ENCODE results near the gene RAP1A.
"Not testable (repeated sequence)": the region's sequence is repeated elsewhere in the genome, so short reads cannot be mapped to it uniquely, and the experiment has no call there.

The RAP1A gene

DNA sequence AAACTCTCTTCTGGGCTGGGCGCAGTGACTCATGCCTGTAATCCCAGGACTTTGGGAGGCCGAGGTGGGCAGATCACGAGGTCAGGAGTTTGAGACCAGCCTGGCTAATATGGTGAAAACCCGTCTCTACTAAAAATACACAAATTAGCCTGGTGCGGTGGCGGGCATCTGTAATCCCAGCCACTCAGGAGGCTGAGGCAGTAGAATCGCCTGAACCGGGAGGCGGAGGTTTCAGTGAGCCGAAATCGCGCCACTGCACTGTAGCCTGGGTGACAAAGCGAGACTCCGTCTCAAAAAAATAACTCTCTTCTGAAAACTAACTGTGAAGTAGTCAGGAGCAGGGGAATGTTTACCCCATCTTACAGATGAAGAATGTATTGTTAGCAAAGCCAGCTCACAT lies 122.7 kb downstream of the RAP1A start:
- DNase-seq (ENCODE audit: low read depth); H3K4me3 ChIP-seq (ENCODE audit: low read length); H3K9me3 ChIP-seq (ENCODE audit: control insufficient read depth, low read length); H3K36me3 ChIP-seq (ENCODE audit: control insufficient read depth, insufficient read depth, low read length, severe bottlenecking); H3K27me3 ChIP-seq (replicated peaks; ENCODE audit: control insufficient read depth, insufficient read depth, low read length); H3K9ac ChIP-seq (ENCODE audit: low read length): not testable (repeated sequence)
- H3K4me1 ChIP-seq (ENCODE audit: control insufficient read depth, insufficient read depth, low read length) = peaks cover 19% of the 10 kb centered on the region

DNA sequence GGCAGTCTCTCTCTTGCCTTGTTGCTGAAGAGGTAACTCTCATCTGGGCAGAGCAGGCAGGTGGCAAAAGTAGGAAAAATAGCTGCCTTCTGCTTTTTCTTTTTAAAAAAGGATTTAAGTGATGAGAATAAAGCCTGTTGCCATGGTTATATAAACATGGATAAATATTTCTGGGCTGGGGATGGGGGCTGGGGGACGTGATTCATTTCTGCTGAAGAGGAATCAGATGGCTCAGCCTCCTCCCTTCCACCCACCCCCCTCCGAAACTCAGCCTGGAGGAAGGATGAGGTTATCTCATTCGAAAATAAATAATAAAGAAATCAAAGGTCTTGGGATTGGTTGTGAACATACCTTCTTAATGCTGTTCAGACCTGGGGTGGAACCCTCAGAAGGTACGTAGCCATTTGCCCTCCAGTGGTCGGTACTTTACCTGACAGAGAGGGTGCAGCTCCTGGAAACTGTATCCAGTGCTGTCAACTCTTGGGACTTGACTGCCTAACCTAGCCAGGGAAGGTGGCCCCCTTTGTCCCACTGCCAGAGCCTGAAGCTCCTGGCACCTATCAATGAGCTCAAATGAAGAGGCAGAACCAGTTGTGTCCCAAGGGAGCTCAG lies 123.5 kb downstream of the RAP1A start:
- Histone ChIP-seq H3K4me3 (ENCODE audit: low read length) (no peak overlapping the region), H3K9ac (ENCODE audit: low read length) (no peak overlapping the region), H3K9me3 (ENCODE audit: control insufficient read depth, low read length) (no peaks in the 10 kb centered on the region), H3K27me3 (replicated peaks; ENCODE audit: control insufficient read depth, insufficient read depth, low read length) (no peaks in the 10 kb centered on the region), H3K36me3 (ENCODE audit: control insufficient read depth, insufficient read depth, low read length, severe bottlenecking) (no peaks in the 10 kb centered on the region), H3K4me1 (ENCODE audit: control insufficient read depth, insufficient read depth, low read length) (peaks cover 11% of the 10 kb centered on the region)
- DNase-seq (ENCODE audit: low read depth) = no peak

DNA sequence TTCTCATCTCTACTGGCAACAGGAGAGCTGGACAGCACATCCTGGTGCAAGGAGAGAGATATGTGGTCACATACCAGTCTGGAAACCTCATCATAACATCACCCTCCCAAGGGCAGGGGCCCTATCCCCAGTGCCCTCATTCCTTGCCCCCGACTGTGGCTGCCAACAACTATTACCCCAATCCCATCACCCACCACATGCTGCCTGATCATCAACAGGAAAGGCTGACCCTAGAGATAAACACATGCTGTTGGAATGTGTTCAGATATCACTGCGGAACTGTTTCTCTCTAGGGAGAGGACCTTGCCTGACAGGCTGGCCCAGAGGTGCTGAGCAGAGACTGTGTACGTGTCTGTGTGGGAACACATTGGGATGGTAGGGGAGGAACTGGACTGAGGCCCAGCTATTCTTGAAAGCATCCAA lies 124.1 kb downstream of the RAP1A start:
- Histone ChIP-seq H3K9ac (ENCODE audit: low read length) (no peak overlapping the region), H3K27me3 (replicated peaks; ENCODE audit: control insufficient read depth, insufficient read depth, low read length) (no peaks in the 10 kb centered on the region), H3K9me3 (ENCODE audit: control insufficient read depth, low read length) (no peaks in the 10 kb centered on the region), H3K4me1 (ENCODE audit: control insufficient read depth, insufficient read depth, low read length) (peaks cover 9% of the 10 kb centered on the region), H3K4me3 (ENCODE audit: low read length) (no peak overlapping the region), H3K36me3 (ENCODE audit: control insufficient read depth, insufficient read depth, low read length, severe bottlenecking) (no peaks in the 10 kb centered on the region)
- DNase-seq (ENCODE audit: low read depth) = peak; percentile 38

DNA sequence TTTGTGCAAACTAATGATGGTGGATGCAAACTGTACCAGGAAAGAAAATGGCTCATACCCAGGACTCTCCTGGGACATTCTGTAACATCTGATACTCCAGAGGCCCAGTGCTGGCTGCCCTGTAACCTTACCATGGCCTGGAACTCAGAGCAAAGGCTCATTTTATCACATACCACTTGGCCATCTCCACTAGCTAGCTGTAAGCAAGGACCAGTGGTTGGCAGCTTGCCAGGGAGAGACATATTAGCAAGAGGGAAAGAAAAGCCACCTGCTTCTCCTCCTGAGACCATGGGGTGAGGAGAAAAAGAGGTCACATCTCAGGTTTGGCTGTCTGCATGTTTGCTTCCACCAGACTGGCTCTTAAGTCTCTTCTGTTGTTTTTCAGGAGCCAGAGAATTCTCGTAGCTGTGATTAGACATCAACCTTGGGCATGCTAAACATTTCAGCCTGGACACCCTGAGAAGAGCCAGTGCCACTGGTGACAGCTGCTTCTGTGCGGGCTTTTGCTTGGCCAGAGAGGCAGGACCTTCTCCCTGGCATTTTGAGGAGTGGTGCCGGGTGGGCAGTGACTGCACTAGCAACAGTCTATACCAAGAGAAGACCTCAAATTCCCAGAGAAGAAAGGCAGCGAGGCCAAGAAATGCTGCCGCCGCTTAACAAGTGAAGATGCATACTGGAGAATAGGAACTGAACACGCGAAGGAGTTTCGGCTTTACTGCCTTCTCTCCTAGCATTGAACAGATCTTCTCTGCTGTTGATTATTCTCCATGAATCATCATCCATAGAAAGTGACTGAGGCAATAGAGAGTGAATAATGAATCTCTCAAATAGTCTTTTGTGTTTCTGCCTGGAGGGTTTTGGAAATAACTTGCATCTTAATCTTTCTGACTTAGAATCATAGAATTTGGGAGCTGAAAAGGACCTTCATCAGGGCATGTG lies 126.4 kb downstream of the RAP1A start:
- no peak overlapping the region for H3K4me3 ChIP-seq (ENCODE audit: low read length)
- H3K36me3 ChIP-seq (ENCODE audit: control insufficient read depth, insufficient read depth, low read length, severe bottlenecking) = no peaks in the 10 kb centered on the region
- H3K9me3 ChIP-seq (ENCODE audit: control insufficient read depth, low read length) = no peaks in the 10 kb centered on the region
- peaks cover 3% of the 10 kb centered on the region for H3K4me1 ChIP-seq (ENCODE audit: control insufficient read depth, insufficient read depth, low read length)
- no peaks in the 10 kb centered on the region for H3K27me3 ChIP-seq (replicated peaks; ENCODE audit: control insufficient read depth, insufficient read depth, low read length)
- DNase-seq (ENCODE audit: low read depth) = peak; percentile 36
- no peak overlapping the region for H3K9ac ChIP-seq (ENCODE audit: low read length)

DNA sequence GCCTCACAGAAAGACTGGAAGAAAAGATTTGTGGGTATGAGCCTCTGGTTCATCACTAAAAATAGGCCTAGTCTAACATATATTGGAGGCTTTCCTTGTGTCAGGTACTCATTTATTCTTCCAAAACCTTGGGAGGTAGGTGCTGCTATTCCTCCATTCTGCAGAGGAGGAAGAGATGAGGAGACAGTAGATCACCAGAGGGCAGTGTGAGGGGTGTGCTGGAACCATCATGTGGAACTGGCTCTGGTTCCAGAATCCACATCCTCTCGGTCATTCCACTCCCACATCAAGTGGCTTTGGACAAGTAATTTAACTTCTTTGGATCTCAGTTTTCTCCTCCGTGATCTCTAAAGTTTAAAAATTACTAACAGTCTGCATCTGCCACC lies 127.0 kb downstream of the RAP1A start:
- Histone ChIP-seq H3K4me1 (ENCODE audit: control insufficient read depth, insufficient read depth, low read length) (peaks cover 3% of the 10 kb centered on the region), H3K4me3 (ENCODE audit: low read length) (no peak overlapping the region), H3K36me3 (ENCODE audit: control insufficient read depth, insufficient read depth, low read length, severe bottlenecking) (no peaks in the 10 kb centered on the region), H3K9me3 (ENCODE audit: control insufficient read depth, low read length) (no peaks in the 10 kb centered on the region), H3K27me3 (replicated peaks; ENCODE audit: control insufficient read depth, insufficient read depth, low read length) (no peaks in the 10 kb centered on the region), H3K9ac (ENCODE audit: low read length) (no peak overlapping the region)
- no peak for DNase-seq (ENCODE audit: low read depth)

DNA sequence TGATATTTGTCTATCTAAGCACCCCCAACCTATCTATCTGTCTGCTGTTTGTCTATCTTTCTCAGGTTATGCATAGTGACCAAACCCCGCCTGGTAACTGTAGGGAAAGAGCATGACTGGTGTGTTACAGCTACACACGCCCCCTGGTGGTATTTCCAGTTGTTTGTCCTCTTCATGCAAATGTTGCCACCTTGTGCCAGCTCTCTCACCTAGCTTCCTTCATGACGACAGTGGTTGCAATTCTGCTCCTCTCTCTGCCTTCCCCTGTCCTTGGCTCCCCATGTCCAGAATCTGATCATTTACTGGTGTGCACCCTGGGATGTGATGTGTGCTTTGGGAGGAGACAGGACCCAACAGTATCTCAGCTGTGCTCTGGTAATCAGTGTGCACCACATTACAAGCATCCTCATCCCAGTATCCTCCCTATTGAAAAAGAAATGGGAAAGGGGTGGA lies 127.7 kb downstream of the RAP1A start:
- H3K27me3 ChIP-seq (replicated peaks; ENCODE audit: control insufficient read depth, insufficient read depth, low read length) = no peaks in the 10 kb centered on the region
- no peaks in the 10 kb centered on the region for H3K36me3 ChIP-seq (ENCODE audit: control insufficient read depth, insufficient read depth, low read length, severe bottlenecking)
- H3K9me3 ChIP-seq (ENCODE audit: control insufficient read depth, low read length) = no peaks in the 10 kb centered on the region
- peak; percentile 89 for DNase-seq (ENCODE audit: low read depth)
- no peak overlapping the region for H3K4me3 ChIP-seq (ENCODE audit: low read length)
- peaks cover 3% of the 10 kb centered on the region for H3K4me1 ChIP-seq (ENCODE audit: control insufficient read depth, insufficient read depth, low read length)
- H3K9ac ChIP-seq (ENCODE audit: low read length) = no peak overlapping the region

DNA sequence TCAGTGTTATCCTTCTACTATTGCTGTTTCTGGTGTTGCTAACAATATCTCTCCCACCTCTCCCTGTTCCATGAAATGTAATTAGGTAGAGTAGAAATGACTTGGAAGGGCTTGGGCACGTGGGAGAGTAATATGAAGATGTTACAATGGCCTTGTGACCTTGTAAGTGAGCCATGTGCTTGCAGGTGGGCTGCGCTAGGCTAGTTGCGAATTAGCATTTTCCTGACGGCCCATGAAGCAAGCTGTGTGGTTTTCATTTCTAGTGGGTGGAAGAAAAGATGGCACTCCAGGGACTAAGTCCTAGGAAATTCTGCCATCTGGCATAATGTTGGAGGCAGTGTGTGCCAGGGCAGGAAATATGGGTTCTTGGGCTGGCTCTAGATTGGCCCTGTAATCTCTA lies 128.4 kb downstream of the RAP1A start:
- no peaks in the 10 kb centered on the region for H3K27me3 ChIP-seq (replicated peaks; ENCODE audit: control insufficient read depth, insufficient read depth, low read length)
- H3K4me3 ChIP-seq (ENCODE audit: low read length) = no peak overlapping the region
- H3K9ac ChIP-seq (ENCODE audit: low read length) = no peak overlapping the region
- no peaks in the 10 kb centered on the region for H3K9me3 ChIP-seq (ENCODE audit: control insufficient read depth, low read length)
- no peak for DNase-seq (ENCODE audit: low read depth)
- H3K36me3 ChIP-seq (ENCODE audit: control insufficient read depth, insufficient read depth, low read length, severe bottlenecking) = no peaks in the 10 kb centered on the region
- H3K4me1 ChIP-seq (ENCODE audit: control insufficient read depth, insufficient read depth, low read length) = peaks cover 3% of the 10 kb centered on the region

DNA sequence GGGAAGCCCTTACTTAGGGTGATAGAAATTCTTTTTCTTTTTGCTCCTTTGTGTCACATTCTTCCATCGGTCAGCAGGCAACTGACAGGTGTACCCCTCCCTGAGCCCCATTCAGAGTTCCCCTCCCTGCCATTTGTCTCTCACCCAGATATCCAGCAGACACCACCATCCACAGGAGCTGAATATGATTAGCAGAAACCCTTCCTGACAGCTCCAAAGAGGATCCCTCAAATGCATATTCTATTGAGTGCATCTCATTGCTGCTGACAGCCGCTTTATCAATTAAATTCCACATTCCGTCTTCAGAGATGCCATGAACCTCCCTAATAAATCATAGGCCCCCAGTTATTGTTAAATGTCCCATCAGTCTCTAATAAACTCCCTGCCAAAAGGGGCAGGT lies 130.0 kb downstream of the RAP1A start:
- Histone ChIP-seq H3K9ac (ENCODE audit: low read length) (no peak overlapping the region), H3K27me3 (replicated peaks; ENCODE audit: control insufficient read depth, insufficient read depth, low read length) (no peaks in the 10 kb centered on the region), H3K4me1 (ENCODE audit: control insufficient read depth, insufficient read depth, low read length) (peaks cover 2% of the 10 kb centered on the region), H3K36me3 (ENCODE audit: control insufficient read depth, insufficient read depth, low read length, severe bottlenecking) (no peaks in the 10 kb centered on the region), H3K9me3 (ENCODE audit: control insufficient read depth, low read length) (no peaks in the 10 kb centered on the region), H3K4me3 (ENCODE audit: low read length) (no peak overlapping the region)
- no peak for DNase-seq (ENCODE audit: low read depth)

DNA sequence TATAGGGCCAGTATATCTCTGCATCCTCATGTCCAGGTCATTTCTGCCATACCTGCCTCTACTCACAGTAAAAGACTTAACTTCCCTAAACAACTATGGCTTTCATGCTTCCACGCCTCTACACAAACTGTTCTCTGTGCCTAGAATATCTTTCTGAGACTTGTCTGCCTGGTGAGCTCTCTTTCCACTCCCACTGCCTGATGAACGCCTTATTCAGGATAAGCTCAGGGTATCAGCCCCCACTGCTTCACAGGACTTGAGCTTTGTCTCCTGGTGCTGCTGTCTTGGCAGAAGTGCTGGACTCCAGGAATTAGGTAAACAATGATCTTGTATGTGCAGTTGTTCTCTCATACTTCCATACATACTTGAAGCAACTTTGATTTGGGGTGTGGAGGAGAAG lies 131.3 kb downstream of the RAP1A start:
- Histone ChIP-seq H3K36me3 (ENCODE audit: control insufficient read depth, insufficient read depth, low read length, severe bottlenecking) (no peaks in the 10 kb centered on the region), H3K9me3 (ENCODE audit: control insufficient read depth, low read length) (no peaks in the 10 kb centered on the region), H3K4me1 (ENCODE audit: control insufficient read depth, insufficient read depth, low read length) (peaks cover 6% of the 10 kb centered on the region), H3K27me3 (replicated peaks; ENCODE audit: control insufficient read depth, insufficient read depth, low read length) (no peaks in the 10 kb centered on the region), H3K9ac (ENCODE audit: low read length) (no peak overlapping the region), H3K4me3 (ENCODE audit: low read length) (no peak overlapping the region)
- no peak for DNase-seq (ENCODE audit: low read depth)

DNA sequence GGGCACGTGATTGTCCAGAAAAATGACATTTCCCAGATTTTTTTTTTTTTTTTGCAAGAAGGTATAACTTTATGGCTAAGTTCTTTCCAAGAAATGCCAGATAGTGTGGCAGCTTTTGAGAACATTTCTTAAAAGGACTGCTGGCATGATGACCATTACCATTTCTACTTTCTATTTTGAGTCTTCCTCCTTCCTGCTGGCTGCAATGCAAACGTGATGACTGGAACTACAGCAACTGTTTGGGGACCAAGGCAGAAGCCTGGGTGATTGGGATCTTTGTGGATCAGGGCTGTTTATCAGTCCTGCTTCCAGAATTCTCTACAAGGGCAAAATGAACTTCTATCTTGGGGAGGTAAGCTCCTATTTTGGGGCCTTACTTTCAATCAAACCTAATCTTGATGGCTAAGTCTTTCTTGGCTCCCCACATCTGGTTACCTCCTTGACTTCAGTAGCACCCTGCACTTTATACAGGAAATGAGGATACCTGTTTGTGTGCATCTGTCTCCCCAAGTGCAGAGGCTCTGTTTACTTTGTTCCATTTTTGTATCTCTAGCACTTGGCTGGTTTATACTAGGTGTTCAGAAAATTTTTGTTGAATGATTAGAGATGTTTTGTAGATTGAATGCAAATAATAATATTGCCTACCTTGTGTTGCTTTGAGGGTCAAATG lies 132.5 kb downstream of the RAP1A start:
- Histone ChIP-seq H3K9me3 (ENCODE audit: control insufficient read depth, low read length) (no peaks in the 10 kb centered on the region), H3K4me3 (ENCODE audit: low read length) (no peak overlapping the region), H3K36me3 (ENCODE audit: control insufficient read depth, insufficient read depth, low read length, severe bottlenecking) (no peaks in the 10 kb centered on the region), H3K27me3 (replicated peaks; ENCODE audit: control insufficient read depth, insufficient read depth, low read length) (no peaks in the 10 kb centered on the region), H3K4me1 (ENCODE audit: control insufficient read depth, insufficient read depth, low read length) (peaks cover 13% of the 10 kb centered on the region), H3K9ac (ENCODE audit: low read length) (no peak overlapping the region)
- no peak for DNase-seq (ENCODE audit: low read depth)

DNA sequence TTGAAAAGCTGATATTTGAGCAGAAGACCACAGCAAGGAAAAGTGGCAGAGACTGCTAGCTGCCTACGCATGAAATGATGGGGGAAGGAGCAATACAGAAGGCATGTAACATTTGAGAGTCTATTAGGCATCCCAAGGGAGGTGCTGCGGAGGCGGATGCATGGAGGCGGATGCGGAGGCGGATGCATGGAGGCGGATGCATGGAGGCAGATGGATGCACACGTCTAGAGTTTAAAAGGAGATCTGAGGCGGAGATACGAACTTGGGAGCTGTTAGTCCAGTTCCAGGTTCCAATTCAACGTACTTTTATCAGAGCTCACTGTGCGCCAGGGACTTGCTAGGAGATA lies 135.4 kb downstream of the RAP1A start:
- Histone ChIP-seq H3K9me3 (ENCODE audit: control insufficient read depth, low read length) (no peaks in the 10 kb centered on the region), H3K9ac (ENCODE audit: low read length) (peak overlapping the region; percentile 85), H3K36me3 (ENCODE audit: control insufficient read depth, insufficient read depth, low read length, severe bottlenecking) (peaks cover 2% of the 10 kb centered on the region), H3K27me3 (replicated peaks; ENCODE audit: control insufficient read depth, insufficient read depth, low read length) (no peaks in the 10 kb centered on the region), H3K4me1 (ENCODE audit: control insufficient read depth, insufficient read depth, low read length) (peaks cover 13% of the 10 kb centered on the region), H3K4me3 (ENCODE audit: low read length) (peak overlapping the region; percentile 87)
- DNase-seq (ENCODE audit: low read depth) = peak; percentile 74

All from adipocyte (in vitro differentiated cells).